Body of pancreas (tissue), 4 donors: Measurements from ENCODE around the gene CLRN1. TPM values are rescaled to one million over a fixed set of nuclear protein-coding genes. Genes with fewer than 3 reads are reported as not detected.

ENCODE experiments used
- ATAC-seq: fragments of 150-250 bp; one replicate; pipeline ENCODE4 v1.9.1; 2016
- DNase-seq, 4 donors: peaks; one replicate each; pipeline ENCODE4 v3.0.0-alpha.2; 2019
- H3K27ac ChIP-seq, 4 donors: fragments of 200-600 bp; sonication (generic); 1 replicate in 3 of 4; 2 replicates in 1 of 4; pipeline versions ENCODE4 v1.5.1 to v1.6.1; 2016 to 2019; ENCODE audit warnings: mild to moderate bottlenecking in 1 of 4, mixed read lengths in 1 of 4, moderate library complexity in 1 of 4
- H3K27me3 ChIP-seq, 2 donors: fragments of 200-600 bp; sonication (generic); one replicate each; pipeline ENCODE4 v1.6.0; 2016; ENCODE audit warnings: mild to moderate bottlenecking in 1 of 2
- H3K36me3 ChIP-seq, 2 donors: fragments of 200-600 bp; sonication (generic); replicated peaks in 1 of 2; 2 replicates each; pipeline ENCODE4 v1.5.1; 2016; ENCODE audit warnings: low read depth in 2 of 2; ENCODE audit not compliant: insufficient read depth in 1 of 2
- H3K4me1 ChIP-seq: fragments of 200-600 bp; sonication (generic); one replicate; pipeline ENCODE4 v1.6.0; 2016
- H3K4me3 ChIP-seq, 2 donors: fragments of 200-600 bp; sonication (generic); 1 replicate in 1 of 2; 2 replicates in 1 of 2; pipeline ENCODE4 v1.5.1; 2016 to 2019
- H3K9me3 ChIP-seq, 3 donors: fragments of 200-600 bp; sonication (generic); 1 replicate in 2 of 3; 2 replicates in 1 of 3; pipeline ENCODE4 v1.5.1; 2016
- CTCF ChIP-seq, 7 experiments: fragments of 450-650 bp in 4 of 7; fragments of 200-600 bp in 3 of 7; sonication (generic) in 3 of 7; IDR thresholded peaks; one replicate each; pipeline ENCODE4 v1.5.1; 2016 to 2019; ENCODE audit warnings: antibody characterized with exemption in 7 of 7
- POLR2A ChIP-seq, 3 donors: fragments of 450-650 bp; IDR thresholded peaks; one replicate each; pipeline ENCODE4 v1.6.1; 2016; ENCODE audit warnings: antibody characterized with exemption in 3 of 3, mild to moderate bottlenecking in 2 of 3
- WGBS, 2 donors: methylation state at CpG; one replicate each; pipeline ENCODE4 v1.1.5; 2017; 5-methylcytosine and 5-hydroxymethylcytosine counted together
- intact Hi-C: fragments of 100-400 bp; cut with DNase I; formaldehyde crosslinking; loops from one replicate; pipeline ENCODE4 v1.15.1; 2023
- total RNA-seq, 2 donors: library from RNA; depleted of rRNA; stranded (reverse); fragments of >200 nt; gene quantifications; one replicate each; pipeline ENCODE4 v1.1.0, GENCODE V29; 2016

The CLRN1 gene
- total RNA-seq, 2 donors from 2014 or later, result not detected

- Histone ChIP-seq H3K4me3 (no peak overlapping the region), H3K9me3 (no peaks in the 10 kb centered on the region), H3K27me3 (no peaks in the 10 kb centered on the region), H3K36me3 (no peaks in the 10 kb centered on the region), H3K27ac (peak overlapping the region in 1 of 4 donors; percentile 35), H3K4me1 (peaks cover 3% of the 10 kb centered on the region)
- TF ChIP-seq CTCF (IDR thresholded peaks at IDR 0.05) (no peak), POLR2A (IDR thresholded peaks at IDR 0.05) (no peak)
- WGBS, 2 donors, result 12 to 25% methylated on average over 2 of the region's 2 CpGs
- no peak for DNase-seq
- ATAC-seq, result peak; percentile 65
- intact Hi-C loops, result no loop called here
Observed at GRCh38 chr3:150878996-150879575, 93.4 kb downstream of the CLRN1 start.

- intact Hi-C loops, result no loop called here
- no peak overlapping the region for H3K27ac ChIP-seq
Observed at GRCh38 chr3:150878290-150878689, 94.2 kb downstream of the CLRN1 start.

GRCh38 chr3:150877303-150877702 is 95.2 kb downstream of the CLRN1 start:
- 67 to 82% methylated on average over 3 of the region's 3 CpGs for WGBS, 2 donors
- Histone ChIP-seq H3K4me1 (peaks cover 3% of the 10 kb centered on the region), H3K36me3 (no peaks in the 10 kb centered on the region), H3K27ac (no peak overlapping the region), H3K9me3 (no peaks in the 10 kb centered on the region), H3K4me3 (no peak overlapping the region), H3K27me3 (no peaks in the 10 kb centered on the region)
- DNase-seq (no peak), ATAC-seq (no peak)
- intact Hi-C loops, result no loop called here
- TF ChIP-seq POLR2A (IDR thresholded peaks at IDR 0.05), result no peak
- TF ChIP-seq CTCF (IDR thresholded peaks at IDR 0.05), result no peak

More at GRCh38 chr3:150878290-150878689, 94.2 kb downstream of the CLRN1 start:
- WGBS, 2 donors, result 82 to 87% methylated on average over 1 of the region's 1 CpG
- H3K27me3 ChIP-seq, result no peaks in the 10 kb centered on the region
- ATAC-seq (no peak), DNase-seq (no peak)
- H3K9me3 ChIP-seq, result no peaks in the 10 kb centered on the region
- H3K4me1 ChIP-seq, result peaks cover 3% of the 10 kb centered on the region
- no peak for TF ChIP-seq CTCF (IDR thresholded peaks at IDR 0.05)
- no peak for TF ChIP-seq POLR2A (IDR thresholded peaks at IDR 0.05)
- H3K4me3 ChIP-seq, result no peak overlapping the region
- H3K36me3 ChIP-seq, result no peaks in the 10 kb centered on the region

- no peak overlapping the region for H3K27ac ChIP-seq
- peaks cover 3% of the 10 kb centered on the region for H3K4me1 ChIP-seq
- no peaks in the 10 kb centered on the region for H3K9me3 ChIP-seq
- H3K4me3 ChIP-seq, result no peak overlapping the region
- WGBS, 2 donors, result 63 to 68% methylated on average over 6 of the region's 6 CpGs
- H3K36me3 ChIP-seq, result no peaks in the 10 kb centered on the region
- TF ChIP-seq POLR2A (IDR thresholded peaks at IDR 0.05) (no peak), CTCF (IDR thresholded peaks at IDR 0.05) (no peak)
- DNase-seq, result no peak
- no peak for ATAC-seq
- intact Hi-C loops, result no loop called here
- no peaks in the 10 kb centered on the region for H3K27me3 ChIP-seq
Observed at GRCh38 chr3:150876611-150877265, 95.8 kb downstream of the CLRN1 start.

Other genes starting within 250 kb of the CLRN1 start
- gene SIAH2, start 209.6 kb downstream of the CLRN1 start, total RNA-seq, result 10 to 100 TPM; 17.1 to 30.3 TPM
- gene MINDY4B, start 67.3 kb downstream of the CLRN1 start, total RNA-seq, result not detected
- gene MED12L, start 112.9 kb upstream of the CLRN1 start, total RNA-seq, result under 1 TPM; 0.33 to 0.78 TPM
- gene GPR171, start 230.5 kb upstream of the CLRN1 start, total RNA-seq, result under 1 TPM in 1 of 2 donors, not detected in 1; 0.78 TPM